Smooth muscle cell (in vitro differentiated cells): ENCODE results near the gene ANKRD16. TPM values are rescaled to one million over a fixed set of nuclear protein-coding genes. Genes with fewer than 3 reads are reported as not detected.
A peak's percentile ranks its signal among the peaks of the same experiment; 100 is the strongest.

Experiments
- DNase-seq: peaks from one replicate; lab custom pipeline; 2025; ENCODE audit not compliant: unreplicated experiment; lab: John Stamatoyannopoulos, UW
- H2AFZ ChIP-seq: fragments of 200-600 bp; sonication (generic); 2 replicates; pipeline ENCODE4 v1.6.0; 2016; ENCODE audit warnings: antibody characterized with exemption, low read depth, mild to moderate bottlenecking
- H3F3A ChIP-seq: fragments of 200-600 bp; sonication (generic); 2 replicates; pipeline ENCODE4 v1.6.0; 2017; ENCODE audit warnings: antibody characterized with exemption, low read depth
- H3K27ac ChIP-seq: fragments of 200-600 bp; sonication (generic); 2 replicates; pipeline ENCODE4 v1.5.1; 2016; ENCODE audit warnings: low read depth, mild to moderate bottlenecking
- H3K27me3 ChIP-seq: fragments of 200-600 bp; sonication (generic); 2 replicates; pipeline ENCODE4 v1.6.1; 2016; ENCODE audit warnings: low read depth, mild to moderate bottlenecking
- H3K36me3 ChIP-seq: fragments of 200-600 bp; sonication (generic); 2 replicates; pipeline ENCODE4 v1.5.1; 2016; ENCODE audit warnings: low read depth
- H3K4me1 ChIP-seq: fragments of 200-600 bp; sonication (generic); 2 replicates; pipeline ENCODE4 v1.5.1; 2016; ENCODE audit warnings: low read depth
- H3K4me2 ChIP-seq: fragments of 200-600 bp; sonication (generic); 2 replicates; pipeline ENCODE4 v1.6.0; 2016; ENCODE audit warnings: mild to moderate bottlenecking
- H3K4me3 ChIP-seq: fragments of 200-600 bp; sonication (generic); 2 replicates; pipeline ENCODE4 v1.5.1; 2016; ENCODE audit warnings: mild to moderate bottlenecking
- H3K79me2 ChIP-seq: fragments of 200-600 bp; sonication (generic); 2 replicates; pipeline ENCODE4 v1.6.0; 2016; ENCODE audit warnings: low read depth, mild to moderate bottlenecking
- H3K9ac ChIP-seq: fragments of 200-600 bp; sonication (generic); 2 replicates; pipeline ENCODE4 v1.6.0; 2016; ENCODE audit warnings: low read depth
- H3K9me3 ChIP-seq: fragments of 200-600 bp; sonication (generic); replicated peaks from 2 replicates; pipeline ENCODE4 v1.5.1; 2016; ENCODE audit warnings: low read depth
- H4K20me1 ChIP-seq: fragments of 200-600 bp; sonication (generic); 2 replicates; pipeline ENCODE4 v1.6.0; 2016; ENCODE audit warnings: low read depth
- WGBS: methylation state at CpG from one replicate; pipeline ENCODE4 v1.1.7; 2016; ENCODE audit warnings: low lambda C conversion rate; 5-methylcytosine and 5-hydroxymethylcytosine counted together
- polyA plus RNA-seq: library from polyadenylated mRNA; unstranded; fragments of >200 nt; fragmentation: Nextera tagmentation; extraction: Ambion mirVana; gene quantifications from 2 replicates; pipeline ENCODE4 v1.2.1, GENCODE V29; 2016
- total RNA-seq: library from RNA; depleted of rRNA; stranded (reverse); fragments of >200 nt; gene quantifications from 2 replicates; pipeline ENCODE4 v1.2.3, GENCODE V29; 2014
- TF ChIP-seq, protein P1 (sequence below): fragments of 200-600 bp; sonication (generic); IDR thresholded peaks from 2 replicates; pipeline ENCODE4 v1.5.1; 2017; ENCODE audit warnings: borderline replicate concordance, mild to moderate bottlenecking, antibody characterized with exemption; ENCODE audit not compliant: insufficient read depth, poor library complexity, severe bottlenecking

Gene ANKRD16
- total and polyA plus RNA-seq, 2 experiments from 2014 or later, result 2.7 to 10.3 TPM

DNA sequence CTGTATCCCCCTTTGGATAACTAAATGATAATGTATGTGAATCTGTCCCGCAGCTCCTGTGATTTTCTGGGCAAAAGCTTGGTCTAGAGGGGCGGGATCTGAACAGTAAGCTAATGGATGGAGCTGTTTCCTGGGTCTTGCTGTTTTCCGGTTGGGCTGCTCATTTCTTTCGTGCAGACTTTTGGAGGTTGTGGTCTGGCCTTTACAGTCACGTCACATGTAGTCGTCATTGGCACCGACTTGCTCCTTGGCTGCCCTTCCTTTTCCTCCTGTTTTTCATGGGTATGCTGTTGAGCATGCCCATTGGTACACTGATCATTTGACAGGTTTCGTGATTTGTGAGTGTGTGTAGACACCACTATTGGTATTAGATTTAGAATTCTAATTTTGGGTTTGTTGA lies 2.3 kb upstream of the ANKRD16 start:
- H3K4me3 ChIP-seq, result no peak overlapping the region
- no peak overlapping the region for H3K9ac ChIP-seq
- peak overlapping the region; percentile 86 for H3K4me2 ChIP-seq
- no peaks in the 10 kb centered on the region for H3K9me3 ChIP-seq
- peaks cover 49% of the 10 kb centered on the region for H4K20me1 ChIP-seq
- 91% methylated on average over 8 of the region's 8 CpGs for WGBS
- no peak for DNase-seq
- no peaks in the 10 kb centered on the region for H3K36me3 ChIP-seq
- H2AFZ ChIP-seq, result no peak overlapping the region
- no peaks in the 10 kb centered on the region for H3F3A ChIP-seq
- peaks cover 67% of the 10 kb centered on the region for H3K79me2 ChIP-seq
- peaks cover 23% of the 10 kb centered on the region for H3K4me1 ChIP-seq
- no peaks in the 10 kb centered on the region for H3K27me3 ChIP-seq
- no peak overlapping the region for H3K27ac ChIP-seq
- TF ChIP-seq, protein P1, sequence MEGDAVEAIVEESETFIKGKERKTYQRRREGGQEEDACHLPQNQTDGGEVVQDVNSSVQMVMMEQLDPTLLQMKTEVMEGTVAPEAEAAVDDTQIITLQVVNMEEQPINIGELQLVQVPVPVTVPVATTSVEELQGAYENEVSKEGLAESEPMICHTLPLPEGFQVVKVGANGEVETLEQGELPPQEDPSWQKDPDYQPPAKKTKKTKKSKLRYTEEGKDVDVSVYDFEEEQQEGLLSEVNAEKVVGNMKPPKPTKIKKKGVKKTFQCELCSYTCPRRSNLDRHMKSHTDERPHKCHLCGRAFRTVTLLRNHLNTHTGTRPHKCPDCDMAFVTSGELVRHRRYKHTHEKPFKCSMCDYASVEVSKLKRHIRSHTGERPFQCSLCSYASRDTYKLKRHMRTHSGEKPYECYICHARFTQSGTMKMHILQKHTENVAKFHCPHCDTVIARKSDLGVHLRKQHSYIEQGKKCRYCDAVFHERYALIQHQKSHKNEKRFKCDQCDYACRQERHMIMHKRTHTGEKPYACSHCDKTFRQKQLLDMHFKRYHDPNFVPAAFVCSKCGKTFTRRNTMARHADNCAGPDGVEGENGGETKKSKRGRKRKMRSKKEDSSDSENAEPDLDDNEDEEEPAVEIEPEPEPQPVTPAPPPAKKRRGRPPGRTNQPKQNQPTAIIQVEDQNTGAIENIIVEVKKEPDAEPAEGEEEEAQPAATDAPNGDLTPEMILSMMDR, result no peak

DNA sequence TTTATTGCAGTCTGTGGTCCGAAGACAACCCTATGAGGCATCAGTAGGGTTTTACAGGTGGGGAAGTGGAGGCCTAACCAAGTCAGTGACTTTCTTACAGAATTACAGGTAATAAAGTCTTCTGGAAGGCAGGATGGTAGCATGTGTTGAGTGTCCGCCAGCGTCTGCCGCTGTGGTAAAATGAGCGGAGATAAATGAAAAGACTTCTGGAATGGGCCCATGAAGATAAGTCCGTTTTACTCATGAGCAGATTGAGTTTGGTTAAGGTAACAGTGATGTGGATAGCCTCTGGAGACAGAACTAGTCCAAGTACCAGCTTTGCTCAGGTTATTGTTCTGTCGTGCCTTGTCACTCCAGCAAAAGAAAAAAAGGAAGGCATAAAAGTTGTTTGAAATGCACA lies 1.3 kb upstream of the ANKRD16 start:
- no peak for DNase-seq
- no peaks in the 10 kb centered on the region for H3K9me3 ChIP-seq
- no peak overlapping the region for H2AFZ ChIP-seq
- WGBS, result 66% methylated on average over 7 of the region's 7 CpGs
- peaks cover 61% of the 10 kb centered on the region for H3K79me2 ChIP-seq
- no peaks in the 10 kb centered on the region for H3K36me3 ChIP-seq
- H3K9ac ChIP-seq, result peak overlapping the region; percentile 68
- H3F3A ChIP-seq, result no peaks in the 10 kb centered on the region
- H3K4me3 ChIP-seq, result peak overlapping the region; percentile 96
- H4K20me1 ChIP-seq, result peaks cover 40% of the 10 kb centered on the region
- H3K4me1 ChIP-seq, result peaks cover 23% of the 10 kb centered on the region
- H3K27me3 ChIP-seq, result no peaks in the 10 kb centered on the region
- TF ChIP-seq, protein P1, result no peak
- H3K4me2 ChIP-seq, result peak overlapping the region; percentile 86
- H3K27ac ChIP-seq, result peak overlapping the region; percentile 11

DNA sequence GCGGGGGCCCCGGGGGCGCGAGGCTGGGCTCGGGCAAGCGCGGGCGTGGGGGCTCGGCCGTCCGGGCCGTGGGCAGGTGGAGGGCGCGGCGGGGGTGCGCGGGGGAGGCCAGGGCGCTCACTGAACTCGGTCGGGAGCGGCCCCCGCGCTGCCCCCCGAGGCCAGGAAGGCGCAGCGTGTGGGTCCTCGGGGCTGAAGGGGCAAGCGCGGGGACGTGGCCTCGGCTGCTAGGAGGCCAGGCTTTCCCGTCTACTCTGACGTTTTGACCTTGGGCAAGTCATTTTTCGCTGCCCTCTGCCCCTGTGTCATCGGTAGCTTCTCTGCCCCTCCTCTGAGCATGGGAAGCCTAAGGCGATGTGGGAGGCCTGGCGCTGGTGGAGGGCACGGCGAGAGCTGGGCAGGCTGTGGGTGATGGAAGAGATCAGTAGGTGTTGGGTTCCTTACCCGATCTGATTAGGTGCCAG lies 791 bp upstream of the ANKRD16 start:
- H4K20me1 ChIP-seq, result peaks cover 38% of the 10 kb centered on the region
- no peaks in the 10 kb centered on the region for H3K27me3 ChIP-seq
- DNase-seq, result no peak
- 1% methylated on average over 17 of the region's 40 CpGs for WGBS
- peak overlapping the region; percentile 47 for H3K27ac ChIP-seq
- H3K36me3 ChIP-seq, result no peaks in the 10 kb centered on the region
- peaks cover 20% of the 10 kb centered on the region for H3K4me1 ChIP-seq
- H3K79me2 ChIP-seq, result peaks cover 58% of the 10 kb centered on the region
- TF ChIP-seq, protein P1, result no peak
- peak overlapping the region; percentile 86 for H3K4me2 ChIP-seq
- H3K4me3 ChIP-seq, result peak overlapping the region; percentile 96
- no peaks in the 10 kb centered on the region for H3K9me3 ChIP-seq
- no peaks in the 10 kb centered on the region for H3F3A ChIP-seq
- H3K9ac ChIP-seq, result peak overlapping the region; percentile 68
- no peak overlapping the region for H2AFZ ChIP-seq

DNA sequence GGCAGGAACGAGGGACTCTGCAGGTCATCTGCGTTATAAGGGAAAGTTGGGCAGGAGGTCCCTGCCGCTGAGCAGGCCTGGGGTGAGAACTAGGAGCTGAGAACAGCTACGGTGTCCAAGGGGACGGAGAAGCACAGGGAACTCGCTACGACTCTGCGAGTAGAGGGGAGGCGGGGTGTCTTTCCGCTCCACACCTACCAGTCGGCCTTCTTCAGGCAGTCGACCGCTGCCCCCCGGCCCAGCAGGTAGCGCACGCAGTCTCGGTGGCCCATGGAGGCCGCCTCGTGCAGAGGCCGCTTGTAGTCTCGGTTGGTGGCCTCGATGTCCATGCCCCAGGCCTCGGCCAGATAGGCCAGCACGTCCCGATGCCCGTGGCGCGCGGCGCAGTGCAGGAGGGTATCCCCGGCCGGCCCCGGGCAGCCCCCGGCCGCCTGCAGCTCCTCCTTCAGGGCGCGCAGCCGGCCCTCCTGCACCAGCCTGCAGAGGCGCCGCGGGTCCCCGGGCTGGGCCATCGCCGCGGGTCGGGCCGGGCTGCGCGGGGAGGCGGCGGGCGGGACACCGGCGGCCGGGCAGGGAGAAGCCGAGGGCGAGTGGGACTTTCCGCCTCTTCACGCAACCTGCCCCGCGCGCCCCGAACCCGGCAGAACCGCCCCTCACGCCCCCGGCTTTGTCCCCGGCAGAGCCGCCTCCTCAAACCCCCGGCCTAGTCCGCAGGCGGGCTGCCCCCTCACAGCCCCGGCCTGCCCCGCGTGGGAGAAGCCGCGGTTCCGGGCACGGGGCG lies 660 bp downstream of the ANKRD16 start:
- 2% methylated on average over 32 of the region's 80 CpGs for WGBS
- peaks cover 43% of the 10 kb centered on the region for H3K79me2 ChIP-seq

More for the DNA sequence above, 660 bp downstream of the ANKRD16 start:
- TF ChIP-seq, protein P1, result no peak
- Histone ChIP-seq H3K4me3 (peak overlapping the region; percentile 96), H3K4me1 (peaks cover 20% of the 10 kb centered on the region), H2AFZ (peak overlapping the region; percentile 95), H3K9ac (peak overlapping the region; percentile 84), H3K9me3 (no peaks in the 10 kb centered on the region), H3F3A (no peaks in the 10 kb centered on the region), H3K27me3 (no peaks in the 10 kb centered on the region), H3K4me2 (peak overlapping the region; percentile 93), H4K20me1 (peaks cover 35% of the 10 kb centered on the region), H3K36me3 (no peaks in the 10 kb centered on the region), H3K27ac (peak overlapping the region; percentile 65)
- peak; percentile 27 for DNase-seq
